ENCODE measurements around the gene ADCY4.

DNA sequence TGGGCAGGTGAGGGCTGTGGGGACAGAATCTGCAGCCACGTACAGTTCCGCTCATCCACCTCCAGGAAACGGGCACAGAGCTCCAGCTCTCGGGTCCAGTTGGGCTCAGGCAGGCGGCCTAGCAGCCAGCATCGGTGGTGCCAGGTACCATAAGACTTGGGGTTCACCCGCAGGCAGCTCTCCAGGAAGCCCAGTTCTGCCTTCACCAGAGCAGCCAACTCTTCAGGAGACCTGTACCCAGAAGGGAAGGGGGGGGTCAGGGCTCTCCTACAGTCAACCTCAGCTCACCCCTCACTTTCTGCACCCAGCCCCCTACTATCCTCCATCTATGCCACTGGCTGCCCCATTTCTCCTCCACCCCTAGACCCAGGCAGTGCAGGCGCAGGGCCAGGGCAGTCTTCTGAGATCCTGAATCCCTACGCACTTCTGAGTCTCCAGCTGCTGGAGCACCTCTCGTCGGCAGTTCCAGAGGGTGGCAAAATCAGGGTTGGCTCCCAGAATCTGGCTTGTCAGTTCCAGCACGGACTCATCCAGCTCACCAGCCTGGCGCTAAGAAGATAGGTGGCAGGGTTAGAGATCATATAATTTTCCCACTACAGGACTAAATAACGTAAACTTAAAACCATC lies 64.8 kb downstream of the ADCY4 start:
- TF ChIP-seq, protein P1, sequence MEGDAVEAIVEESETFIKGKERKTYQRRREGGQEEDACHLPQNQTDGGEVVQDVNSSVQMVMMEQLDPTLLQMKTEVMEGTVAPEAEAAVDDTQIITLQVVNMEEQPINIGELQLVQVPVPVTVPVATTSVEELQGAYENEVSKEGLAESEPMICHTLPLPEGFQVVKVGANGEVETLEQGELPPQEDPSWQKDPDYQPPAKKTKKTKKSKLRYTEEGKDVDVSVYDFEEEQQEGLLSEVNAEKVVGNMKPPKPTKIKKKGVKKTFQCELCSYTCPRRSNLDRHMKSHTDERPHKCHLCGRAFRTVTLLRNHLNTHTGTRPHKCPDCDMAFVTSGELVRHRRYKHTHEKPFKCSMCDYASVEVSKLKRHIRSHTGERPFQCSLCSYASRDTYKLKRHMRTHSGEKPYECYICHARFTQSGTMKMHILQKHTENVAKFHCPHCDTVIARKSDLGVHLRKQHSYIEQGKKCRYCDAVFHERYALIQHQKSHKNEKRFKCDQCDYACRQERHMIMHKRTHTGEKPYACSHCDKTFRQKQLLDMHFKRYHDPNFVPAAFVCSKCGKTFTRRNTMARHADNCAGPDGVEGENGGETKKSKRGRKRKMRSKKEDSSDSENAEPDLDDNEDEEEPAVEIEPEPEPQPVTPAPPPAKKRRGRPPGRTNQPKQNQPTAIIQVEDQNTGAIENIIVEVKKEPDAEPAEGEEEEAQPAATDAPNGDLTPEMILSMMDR (IDR thresholded peaks at IDR 0.05; ENCODE audit: insufficient read depth, low read length) = no peak
- TF ChIP-seq POLR2AphosphoS5 (IDR thresholded peaks at IDR 0.05; ENCODE audit: low read depth) = no peak
- TF ChIP-seq REST (IDR thresholded peaks at IDR 0.05; ENCODE audit: insufficient replicate concordance, low read depth) = no peak

Data from HL-60 (cell line).